ENCODE results near the gene C10orf67.
"Not testable (repeated sequence)": the region's sequence is repeated elsewhere in the genome, so short reads cannot be mapped to it uniquely, and the experiment has no call there.

The C10orf67 gene

DNA sequence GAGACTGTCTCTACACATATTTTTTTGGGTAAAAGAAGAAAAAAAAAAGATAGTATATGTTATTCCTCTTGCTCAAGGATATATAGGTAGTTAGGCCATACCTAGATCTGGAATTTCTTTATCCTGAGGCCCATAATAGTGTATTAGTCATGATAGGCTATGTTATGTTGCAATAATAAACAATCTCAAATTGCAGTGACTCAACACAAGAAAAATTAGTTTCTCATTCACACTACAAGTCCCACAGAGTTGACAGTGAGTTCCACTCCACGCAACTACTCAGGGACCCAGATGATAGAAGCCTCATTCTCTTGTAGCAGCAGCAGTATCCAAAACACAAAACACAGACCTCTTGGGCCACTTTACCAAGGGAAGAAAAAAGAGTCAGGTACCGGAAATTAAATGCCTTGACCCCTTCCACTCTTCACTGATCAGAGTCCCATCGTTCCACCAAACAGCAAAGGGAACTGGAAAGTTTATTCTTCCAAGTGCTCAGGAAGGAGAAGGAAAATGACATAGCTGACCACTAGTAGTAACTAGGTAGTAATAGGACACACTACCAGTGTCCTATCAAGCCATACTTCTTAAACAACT is 7.4 kb upstream of the C10orf67 start:
- H2AFZ ChIP-seq (ENCODE audit: low read depth, low read length) = no peak overlapping the region
- no peak overlapping the region for H3K27ac ChIP-seq (ENCODE audit: low read length)
- H3K36me3 ChIP-seq (replicated peaks; ENCODE audit: low read depth, low read length) = no peaks in the 10 kb centered on the region
- no peaks in the 10 kb centered on the region for H4K20me1 ChIP-seq (ENCODE audit: insufficient read depth, low read length)
- H3K79me2 ChIP-seq (ENCODE audit: low read length) = no peaks in the 10 kb centered on the region
- H3K9ac ChIP-seq (ENCODE audit: low read length) = no peak overlapping the region
- no peaks in the 10 kb centered on the region for H3K27me3 ChIP-seq (ENCODE audit: low read depth, low read length)
- no peaks in the 10 kb centered on the region for H3K9me3 ChIP-seq (ENCODE audit: insufficient read depth, low read length)
- TF ChIP-seq, protein P1, sequence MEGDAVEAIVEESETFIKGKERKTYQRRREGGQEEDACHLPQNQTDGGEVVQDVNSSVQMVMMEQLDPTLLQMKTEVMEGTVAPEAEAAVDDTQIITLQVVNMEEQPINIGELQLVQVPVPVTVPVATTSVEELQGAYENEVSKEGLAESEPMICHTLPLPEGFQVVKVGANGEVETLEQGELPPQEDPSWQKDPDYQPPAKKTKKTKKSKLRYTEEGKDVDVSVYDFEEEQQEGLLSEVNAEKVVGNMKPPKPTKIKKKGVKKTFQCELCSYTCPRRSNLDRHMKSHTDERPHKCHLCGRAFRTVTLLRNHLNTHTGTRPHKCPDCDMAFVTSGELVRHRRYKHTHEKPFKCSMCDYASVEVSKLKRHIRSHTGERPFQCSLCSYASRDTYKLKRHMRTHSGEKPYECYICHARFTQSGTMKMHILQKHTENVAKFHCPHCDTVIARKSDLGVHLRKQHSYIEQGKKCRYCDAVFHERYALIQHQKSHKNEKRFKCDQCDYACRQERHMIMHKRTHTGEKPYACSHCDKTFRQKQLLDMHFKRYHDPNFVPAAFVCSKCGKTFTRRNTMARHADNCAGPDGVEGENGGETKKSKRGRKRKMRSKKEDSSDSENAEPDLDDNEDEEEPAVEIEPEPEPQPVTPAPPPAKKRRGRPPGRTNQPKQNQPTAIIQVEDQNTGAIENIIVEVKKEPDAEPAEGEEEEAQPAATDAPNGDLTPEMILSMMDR (IDR thresholded peaks at IDR 0.05; ENCODE audit: low read depth, low read length) = no peak
- TF ChIP-seq EZH2phosphoT487 (IDR thresholded peaks at IDR 0.05; ENCODE audit: low read depth) = no peak
- no peak overlapping the region for H3K4me3 ChIP-seq (ENCODE audit: low read length)
- H3K4me1 ChIP-seq (ENCODE audit: low read length) = no peaks in the 10 kb centered on the region
- H3K4me2 ChIP-seq (ENCODE audit: low read length) = no peak overlapping the region

DNA sequence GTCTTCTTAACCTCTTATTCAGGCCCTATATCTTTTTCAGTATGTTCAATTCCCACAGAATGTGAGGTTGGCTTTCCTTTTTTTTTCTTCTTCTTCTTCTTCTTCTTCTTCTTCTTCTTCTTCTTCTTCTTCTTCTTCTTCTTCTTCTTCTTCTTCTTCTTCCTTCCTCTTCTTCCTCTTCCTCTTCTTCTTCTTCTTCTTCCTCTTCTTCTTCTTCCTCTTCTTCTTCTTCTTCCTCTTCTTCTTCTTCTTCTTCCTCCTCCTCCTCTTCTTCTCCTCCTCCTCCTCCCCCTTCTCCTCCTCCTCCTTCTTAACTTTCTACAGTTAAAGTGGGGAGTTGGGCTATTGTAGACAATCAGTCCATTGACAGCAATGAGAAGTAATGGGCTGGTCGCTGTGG is 6.1 kb upstream of the C10orf67 start:
- not testable (repeated sequence) for H2AFZ ChIP-seq (ENCODE audit: low read depth, low read length); H3K4me1 ChIP-seq (ENCODE audit: low read length); H3K4me2 ChIP-seq (ENCODE audit: low read length)

DNA sequence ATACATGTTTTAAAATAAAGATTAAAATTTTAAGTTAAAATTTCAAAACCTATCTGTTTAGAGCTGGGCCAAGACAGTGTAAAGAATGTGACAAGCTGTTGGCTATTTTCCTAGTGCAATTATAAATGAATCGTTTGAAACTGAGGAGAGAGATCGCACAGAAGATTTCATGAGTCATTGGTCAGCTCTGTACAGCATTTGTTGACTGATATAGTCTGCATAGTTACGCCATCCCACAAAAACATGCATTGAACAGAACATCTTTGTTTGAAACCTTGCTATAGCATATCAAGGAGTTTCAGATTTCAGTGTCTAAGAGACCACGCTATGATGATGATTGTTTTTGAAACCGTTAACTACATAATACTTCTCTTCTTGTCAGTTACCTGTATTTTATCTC is 1.3 kb upstream of the C10orf67 start:
- no peak overlapping the region for H3K9ac ChIP-seq (ENCODE audit: low read length)
- no peak overlapping the region for H3K4me3 ChIP-seq (ENCODE audit: low read length)
- no peak overlapping the region for H2AFZ ChIP-seq (ENCODE audit: low read depth, low read length)
- H3K27ac ChIP-seq (ENCODE audit: low read length) = no peak overlapping the region
- no peaks in the 10 kb centered on the region for H3K36me3 ChIP-seq (replicated peaks; ENCODE audit: low read depth, low read length)
- H3K4me1 ChIP-seq (ENCODE audit: low read length) = no peaks in the 10 kb centered on the region
- no peaks in the 10 kb centered on the region for H3K79me2 ChIP-seq (ENCODE audit: low read length)
- H4K20me1 ChIP-seq (ENCODE audit: insufficient read depth, low read length) = no peaks in the 10 kb centered on the region
- H3K27me3 ChIP-seq (ENCODE audit: low read depth, low read length) = no peaks in the 10 kb centered on the region
- no peak overlapping the region for H3K4me2 ChIP-seq (ENCODE audit: low read length)
- no peak for TF ChIP-seq EZH2phosphoT487 (IDR thresholded peaks at IDR 0.05; ENCODE audit: low read depth)
- TF ChIP-seq, protein P1 (IDR thresholded peaks at IDR 0.05; ENCODE audit: low read depth, low read length) = no peak
- no peaks in the 10 kb centered on the region for H3K9me3 ChIP-seq (ENCODE audit: insufficient read depth, low read length)

More for the DNA sequence above, 6.1 kb upstream of the C10orf67 start:
- not testable (repeated sequence) for H3K9ac ChIP-seq (ENCODE audit: low read length); H3K27ac ChIP-seq (ENCODE audit: low read length); H3K36me3 ChIP-seq (replicated peaks; ENCODE audit: low read depth, low read length); H3K9me3 ChIP-seq (ENCODE audit: insufficient read depth, low read length); H3K27me3 ChIP-seq (ENCODE audit: low read depth, low read length); H3K4me3 ChIP-seq (ENCODE audit: low read length); H3K79me2 ChIP-seq (ENCODE audit: low read length); H4K20me1 ChIP-seq (ENCODE audit: insufficient read depth, low read length)

DNA sequence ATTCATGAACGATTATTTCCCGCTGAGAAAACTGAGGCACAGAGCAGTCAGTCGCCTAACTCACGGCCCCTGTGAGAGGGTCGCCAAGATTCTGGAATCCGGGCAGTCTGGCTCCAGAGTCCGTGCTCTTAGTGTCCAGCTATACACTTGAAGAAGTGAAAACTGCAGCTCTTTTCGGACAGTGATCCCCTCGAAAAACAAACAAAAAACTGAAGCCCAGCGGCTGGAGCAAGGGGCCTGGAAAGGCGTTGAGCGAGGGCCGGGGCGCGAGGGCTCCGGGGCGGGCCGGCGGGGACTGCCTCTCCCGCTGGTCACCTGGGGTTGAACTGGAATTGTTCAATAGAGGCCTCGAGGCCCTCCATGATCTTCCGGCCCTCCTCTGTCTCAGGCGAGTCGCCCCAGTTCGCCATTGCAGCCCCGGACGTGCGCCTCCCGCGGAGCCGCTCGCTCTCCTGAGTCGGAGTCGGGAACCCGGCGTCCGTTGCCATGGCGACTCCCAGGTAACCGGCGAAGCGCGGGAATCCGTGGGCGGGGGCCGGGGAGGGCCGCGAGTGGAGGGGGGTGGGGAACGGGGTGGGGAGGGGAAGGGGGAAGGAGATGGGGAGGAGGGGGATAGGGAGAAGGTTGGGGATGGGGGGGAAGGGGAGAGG is 881 bp downstream of the C10orf67 start:
- H2AFZ ChIP-seq (ENCODE audit: low read depth, low read length) = no peak overlapping the region
- H4K20me1 ChIP-seq (ENCODE audit: insufficient read depth, low read length) = no peaks in the 10 kb centered on the region
- TF ChIP-seq, protein P1 (IDR thresholded peaks at IDR 0.05; ENCODE audit: low read depth, low read length) = no peak
- TF ChIP-seq EZH2phosphoT487 (IDR thresholded peaks at IDR 0.05; ENCODE audit: low read depth) = no peak
- no peak overlapping the region for H3K27ac ChIP-seq (ENCODE audit: low read length)
- peak overlapping the region; percentile 76; the same call in 1 of the 2 replicates for H3K4me3 ChIP-seq (ENCODE audit: low read length)
- H3K9me3 ChIP-seq (ENCODE audit: insufficient read depth, low read length) = no peaks in the 10 kb centered on the region
- H3K4me1 ChIP-seq (ENCODE audit: low read length) = no peaks in the 10 kb centered on the region
- no peaks in the 10 kb centered on the region for H3K27me3 ChIP-seq (ENCODE audit: low read depth, low read length)
- no peak overlapping the region for H3K9ac ChIP-seq (ENCODE audit: low read length)
- H3K36me3 ChIP-seq (replicated peaks; ENCODE audit: low read depth, low read length) = no peaks in the 10 kb centered on the region
- peak overlapping the region; percentile 76 for H3K4me2 ChIP-seq (ENCODE audit: low read length)
- no peaks in the 10 kb centered on the region for H3K79me2 ChIP-seq (ENCODE audit: low read length)
